GM12878 (cell line): ENCODE measurements around the gene NOX1. TPM values are rescaled to one million over a fixed set of nuclear protein-coding genes. Genes with fewer than 3 reads are reported as not detected.
"Not testable (repeated sequence)": the region's sequence is repeated elsewhere in the genome, so short reads cannot be mapped to it uniquely, and the experiment has no call there.

Experiments
- ATAC-seq: fragments of 200-7000 bp; cut with Tn5 transposase; 3 replicates; pipeline ENCODE4 v1.9.1; 2020; ENCODE audit warnings: mild to moderate bottlenecking, moderate library complexity
- BruUV-seq: library from RNA; stranded (reverse); fragments of 400-500 nt; replicated peaks from 2 replicates; lab custom pipeline; 2021; lab: Mats Ljungman, UMichigan
- CTCF ChIA-PET: fragments of 300-600 bp; sonication (Branson Sonifier 250); formaldehyde crosslinking; extraction: SDS; loops from one replicate; lab custom pipeline; 2021; ENCODE audit warnings: inconsistent platforms; lab: Yijun Ruan, JAX
- POLR2A ChIA-PET: fragments of 350-600 bp; formaldehyde crosslinking; extraction: SDS; loops from one replicate; lab custom pipeline; 2021; ENCODE audit warnings: inconsistent platforms; lab: Charles Lee
- RAD21 ChIA-PET: fragments of 300-600 bp; sonication (Branson Sonifier 250); formaldehyde crosslinking; loops from one replicate; lab custom pipeline; 2023; ENCODE audit warnings: antibody characterized with exemption; ENCODE audit not compliant: unreplicated experiment; lab: Charles Lee
- SMC1A ChIA-PET: fragments of 300-600 bp; sonication (Branson Sonifier 250); formaldehyde crosslinking; loops from one replicate; lab custom pipeline; 2023; ENCODE audit not compliant: unreplicated experiment, uncharacterized antibody; lab: Charles Lee
- DNase-seq: peaks from one replicate; pipeline ENCODE4 v3.0.0-alpha.2; 2011; ENCODE audit warnings: low read depth, low spot score
- FAIRE-seq: peaks from 3 replicates; lab custom pipeline; 2011; peaks lifted over from hg19 to GRCh38; lab: Jason Lieb, UNC
- H2AFZ ChIP-seq: 2 replicates; pipeline ENCODE4 v1.6.0; 2011; ENCODE audit warnings: low read depth, low read length, control low read depth; ENCODE audit not compliant: control insufficient read depth
- H3K27ac ChIP-seq: 2 replicates; pipeline ENCODE4 v1.5.1; 2011; ENCODE audit warnings: control low read depth; ENCODE audit not compliant: control insufficient read depth, insufficient read depth
- H3K27me3 ChIP-seq, 2 experiments: replicated peaks in 1 of 2; 2 replicates each; pipeline versions ENCODE4 v1.6.0 to v1.6.1; 2011; ENCODE audit warnings: low read length in 1 of 2; ENCODE audit not compliant: control insufficient read depth in 2 of 2, insufficient read depth in 2 of 2
- H3K36me3 ChIP-seq, 2 experiments: 2 replicates each; pipeline ENCODE4 v1.5.1; 2011; ENCODE audit warnings: low read length in 1 of 2; ENCODE audit not compliant: control insufficient read depth in 2 of 2, insufficient read depth in 2 of 2
- H3K4me1 ChIP-seq: 2 replicates; pipeline ENCODE4 v1.6.1; 2011; ENCODE audit warnings: mild to moderate bottlenecking, low read length, moderate library complexity, mixed read lengths; ENCODE audit not compliant: control insufficient read depth, insufficient read depth
- H3K4me2 ChIP-seq: 2 replicates; pipeline ENCODE4 v1.6.0; 2011; ENCODE audit warnings: control low read depth; ENCODE audit not compliant: control insufficient read depth, insufficient read depth
- H3K4me3 ChIP-seq: fragments of 200-600 bp; sonication (generic); 2 replicates; pipeline ENCODE4 v1.5.1; 2016
- H3K79me2 ChIP-seq: 2 replicates; pipeline ENCODE4 v1.6.0; 2011; ENCODE audit warnings: low read length; ENCODE audit not compliant: control insufficient read depth, insufficient read depth
- H3K9ac ChIP-seq: 2 replicates; pipeline ENCODE4 v1.8.0; 2011; ENCODE audit warnings: low read length, control low read depth, mixed read lengths; ENCODE audit not compliant: control insufficient read depth, insufficient read depth
- H3K9me3 ChIP-seq: replicated peaks from 3 replicates; pipeline ENCODE4 v1.5.1; 2011; ENCODE audit warnings: mild to moderate bottlenecking, low read length; ENCODE audit not compliant: control insufficient read depth, insufficient read depth
- H4K20me1 ChIP-seq: 2 replicates; pipeline ENCODE4 v1.6.0; 2011; ENCODE audit not compliant: control insufficient read depth, insufficient read depth
- WGBS: methylation state at CpG from one replicate; pipeline ENCODE4 v1.1.6; 2016; ENCODE audit warnings: low lambda C conversion rate; ENCODE audit not compliant: insufficient replicate concordance, insufficient coverage; ENCODE audit errors: missing lambda C conversion rate; 5-methylcytosine and 5-hydroxymethylcytosine counted together
- in situ Hi-C: fragments of 300-500 bp; cut with MboI; formaldehyde crosslinking; loops from 9 replicates; pipeline ENCODE4 v1.14.3; 2018; ENCODE audit warnings: mixed read lengths
- intact Hi-C: fragments of 100-400 bp; cut with micrococcal nuclease; formaldehyde crosslinking; loops from one replicate; pipeline ENCODE4 v1.14.2; 2022; ENCODE audit not compliant: unreplicated experiment
- polyA plus RNA-seq, 11 experiments: library from polyadenylated mRNA; depleted of rRNA in 4 of 11; unstranded in 6 of 11; stranded (reverse) in 5 of 11; fragments of >200 nt; fragmentation: Nextera tagmentation in 4 of 11; fragmentation: Illumina TruSeq in 1 of 11; extraction: Ambion mirVana in 4 of 11; extraction: Trizol in 1 of 11; gene quantifications; 1 replicate in 1 of 11; 2 replicates in 10 of 11; pipeline versions ENCODE4 v1.2.1 to v1.2.3, GENCODE V29; 2011 to 2016; ENCODE audit warnings: inconsistent platforms in 2 of 11, missing spikeins in 2 of 11, low read depth in 1 of 11
- small RNA-seq: library from RNA; depleted of rRNA; stranded (forward); fragments of <200 nt; gene quantifications from one replicate; pipeline ENCODE3, GENCODE V24; 2014
- total RNA-seq, 4 experiments: library from RNA; depleted of rRNA in 3 of 4; stranded (reverse); fragments of >200 nt in 3 of 4; fragmentation: Illumina TruSeq in 1 of 4; extraction: Trizol in 1 of 4; gene quantifications; 2 replicates each; pipeline versions ENCODE4 v1.2.1 to v1.2.3, GENCODE V29; 2013 to 2021

NOX1 gene
- total and polyA plus RNA-seq, 10 of the 15 experiments (the other 5 are each of a cell fraction or from before 2014, with no cell fraction given), result 0.03 to 0.09 (median 0.08) TPM; not detected in 6

DNA sequence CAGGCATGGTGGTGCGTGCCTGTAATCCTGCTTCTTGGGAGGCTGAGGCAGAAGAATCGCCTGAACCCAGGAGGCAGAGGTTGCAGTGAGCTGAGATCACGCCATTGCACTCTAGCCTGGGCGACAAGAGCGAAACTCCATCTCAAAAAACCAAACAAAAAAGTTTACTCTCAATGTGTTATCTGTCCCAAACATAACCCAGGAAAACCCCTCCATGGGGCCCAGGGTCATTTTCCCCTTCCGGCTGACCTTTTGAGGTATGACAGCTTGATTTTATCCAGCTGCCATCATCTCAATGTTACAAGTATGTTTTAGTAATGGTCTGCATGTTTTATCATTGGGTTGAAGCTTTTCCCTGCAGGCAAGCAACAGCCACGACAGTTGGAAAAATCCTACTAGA, 77.8 kb downstream of the NOX1 start:
- SMC1A ChIA-PET, result interaction anchor here (0.8 kb wide), 1 partner anchor 27 kb away, joined by 3 read pairs; no protein-coding TSS in a partner anchor
- H3K36me3 ChIP-seq, RAD21 ChIA-PET, H3K4me2 ChIP-seq, H3K27ac ChIP-seq, CTCF ChIA-PET, H2AFZ ChIP-seq, ATAC-seq, H4K20me1 ChIP-seq, POLR2A ChIA-PET, H3K9me3 ChIP-seq, H3K9ac ChIP-seq, in situ Hi-C loops, H3K4me3 ChIP-seq, H3K27me3 ChIP-seq, FAIRE-seq, DNase-seq, BruUV-seq, H3K4me1 ChIP-seq, intact Hi-C loops, H3K79me2 ChIP-seq: not testable (repeated sequence)
- 50% methylated on average over 7 of the region's 7 CpGs for WGBS

Small RNA genes lying within 50 kb of the gene (small RNA-seq; reads per million reads assigned to genes)
- gene RF00411, result not detected

Other genes starting within 250 kb of the NOX1 start
Only the 7 nearest of the 9 such genes appear.
- gene SYTL4, start 142.2 kb downstream of the NOX1 start, total RNA-seq (2014; rRNA removed), result 0.11 and 0.22 TPM in 2 replicates
- 0.09 and 0.31 TPM in 2 replicates for gene SYTL4, start 142.2 kb downstream of the NOX1 start, total RNA-seq (2014; rRNA removed; fragmentation: Illumina TruSeq; extraction: Trizol)
- gene SYTL4, start 142.2 kb downstream of the NOX1 start, total RNA-seq (2021), result 0.74 TPM in 1 of 2 replicates, not detected in the other
- not detected in 2 replicates for gene SYTL4, start 142.2 kb downstream of the NOX1 start, polyA plus RNA-seq (2011; rRNA removed)
- gene SYTL4, start 142.2 kb downstream of the NOX1 start, polyA plus RNA-seq (2014; fragmentation: Illumina TruSeq; extraction: Trizol), result 0.22 and 0.38 TPM in 2 replicates
- under 1 TPM; 0.13 to 0.29 TPM for gene SYTL4, start 142.2 kb downstream of the NOX1 start, polyA plus RNA-seq (2014; fragmentation: Nextera tagmentation; extraction: Ambion mirVana)
- 0.15 and 0.17 TPM in 2 replicates for gene SYTL4, start 142.2 kb downstream of the NOX1 start, polyA plus RNA-seq (2014; rRNA removed)
- under 1 TPM in 1 of 2 experiments, not detected in 1; 0.07 TPM for gene SYTL4, start 142.2 kb downstream of the NOX1 start, polyA plus RNA-seq (2016; fragmentation: Nextera tagmentation; extraction: Ambion mirVana)
- 34.8 and 35.6 TPM in 2 replicates for gene CSTF2, start 54.0 kb downstream of the NOX1 start, total RNA-seq (2014; rRNA removed)
- gene CSTF2, start 54.0 kb downstream of the NOX1 start, total RNA-seq (2014; rRNA removed; fragmentation: Illumina TruSeq; extraction: Trizol), result 28.7 and 30.3 TPM in 2 replicates
- 31.9 and 35.2 TPM in 2 replicates for gene CSTF2, start 54.0 kb downstream of the NOX1 start, total RNA-seq (2021)
- gene CSTF2, start 54.0 kb downstream of the NOX1 start, polyA plus RNA-seq (2011; rRNA removed), result 42.7 and 45.2 TPM in 2 replicates
- 37.1 and 40.2 TPM in 2 replicates for gene CSTF2, start 54.0 kb downstream of the NOX1 start, polyA plus RNA-seq (2014; fragmentation: Illumina TruSeq; extraction: Trizol)
- gene CSTF2, start 54.0 kb downstream of the NOX1 start, polyA plus RNA-seq (2014; fragmentation: Nextera tagmentation; extraction: Ambion mirVana), result 1 to 10 TPM; 7.7 to 9.0 TPM
- 36.5 and 36.9 TPM in 2 replicates for gene CSTF2, start 54.0 kb downstream of the NOX1 start, polyA plus RNA-seq (2014; rRNA removed)
- 10 to 100 TPM; 56.9 to 66.6 TPM for gene CSTF2, start 54.0 kb downstream of the NOX1 start, polyA plus RNA-seq (2016; fragmentation: Nextera tagmentation; extraction: Ambion mirVana)
- 0.27 and 0.28 TPM in 2 replicates for gene XKRX, start 54.6 kb upstream of the NOX1 start, total RNA-seq (2014; rRNA removed)
- gene XKRX, start 54.6 kb upstream of the NOX1 start, total RNA-seq (2014; rRNA removed; fragmentation: Illumina TruSeq; extraction: Trizol), result 0.13 and 0.18 TPM in 2 replicates
- 0.24 and 0.26 TPM in 2 replicates for gene XKRX, start 54.6 kb upstream of the NOX1 start, total RNA-seq (2021)
- gene XKRX, start 54.6 kb upstream of the NOX1 start, polyA plus RNA-seq (2011; rRNA removed), result 0.30 and 0.52 TPM in 2 replicates
- 0.13 and 0.19 TPM in 2 replicates for gene XKRX, start 54.6 kb upstream of the NOX1 start, polyA plus RNA-seq (2014; fragmentation: Illumina TruSeq; extraction: Trizol)
- gene XKRX, start 54.6 kb upstream of the NOX1 start, polyA plus RNA-seq (2014; fragmentation: Nextera tagmentation; extraction: Ambion mirVana), result under 1 TPM in 1 of 2 experiments, not detected in 1; 0.07 TPM
- gene XKRX, start 54.6 kb upstream of the NOX1 start, polyA plus RNA-seq (2014; rRNA removed), result 0.09 TPM in 1 of 2 replicates, not detected in the other
- gene XKRX, start 54.6 kb upstream of the NOX1 start, polyA plus RNA-seq (2016; fragmentation: Nextera tagmentation; extraction: Ambion mirVana), result not detected
- gene ARL13A, start 95.3 kb upstream of the NOX1 start, total RNA-seq (2014; rRNA removed), result not detected in 2 replicates
- not detected in 2 replicates for gene ARL13A, start 95.3 kb upstream of the NOX1 start, total RNA-seq (2014; rRNA removed; fragmentation: Illumina TruSeq; extraction: Trizol)
- not detected in 2 replicates for gene ARL13A, start 95.3 kb upstream of the NOX1 start, total RNA-seq (2021)
- not detected in 2 replicates for gene ARL13A, start 95.3 kb upstream of the NOX1 start, polyA plus RNA-seq (2011; rRNA removed)
- not detected in 2 replicates for gene ARL13A, start 95.3 kb upstream of the NOX1 start, polyA plus RNA-seq (2014; fragmentation: Illumina TruSeq; extraction: Trizol)
- gene ARL13A, start 95.3 kb upstream of the NOX1 start, polyA plus RNA-seq (2014; fragmentation: Nextera tagmentation; extraction: Ambion mirVana), result not detected
- gene ARL13A, start 95.3 kb upstream of the NOX1 start, polyA plus RNA-seq (2014; rRNA removed), result not detected in 2 replicates
- gene ARL13A, start 95.3 kb upstream of the NOX1 start, polyA plus RNA-seq (2016; fragmentation: Nextera tagmentation; extraction: Ambion mirVana), result not detected
- 12.4 and 13.0 TPM in 2 replicates for gene TRMT2B, start 177.8 kb upstream of the NOX1 start, total RNA-seq (2014; rRNA removed)
- gene TRMT2B, start 177.8 kb upstream of the NOX1 start, total RNA-seq (2014; rRNA removed; fragmentation: Illumina TruSeq; extraction: Trizol), result 11.3 and 12.5 TPM in 2 replicates
- gene TRMT2B, start 177.8 kb upstream of the NOX1 start, total RNA-seq (2021), result 13.0 and 14.2 TPM in 2 replicates
- gene TRMT2B, start 177.8 kb upstream of the NOX1 start, polyA plus RNA-seq (2011; rRNA removed), result 14.2 and 16.1 TPM in 2 replicates
- 11.7 and 13.1 TPM in 2 replicates for gene TRMT2B, start 177.8 kb upstream of the NOX1 start, polyA plus RNA-seq (2014; fragmentation: Illumina TruSeq; extraction: Trizol)
- 1 to 10 TPM; 2.5 to 4.1 TPM for gene TRMT2B, start 177.8 kb upstream of the NOX1 start, polyA plus RNA-seq (2014; fragmentation: Nextera tagmentation; extraction: Ambion mirVana)
- 11.0 and 11.3 TPM in 2 replicates for gene TRMT2B, start 177.8 kb upstream of the NOX1 start, polyA plus RNA-seq (2014; rRNA removed)
- 10 to 100 TPM; 10.5 to 10.9 TPM for gene TRMT2B, start 177.8 kb upstream of the NOX1 start, polyA plus RNA-seq (2016; fragmentation: Nextera tagmentation; extraction: Ambion mirVana)
- gene TMEM35A, start 204.5 kb upstream of the NOX1 start, total RNA-seq (2014; rRNA removed), result not detected in 2 replicates
- gene TMEM35A, start 204.5 kb upstream of the NOX1 start, total RNA-seq (2014; rRNA removed; fragmentation: Illumina TruSeq; extraction: Trizol), result not detected in 2 replicates
- gene TMEM35A, start 204.5 kb upstream of the NOX1 start, total RNA-seq (2021), result not detected in 2 replicates
- gene TMEM35A, start 204.5 kb upstream of the NOX1 start, polyA plus RNA-seq (2011; rRNA removed), result not detected in 2 replicates
- not detected in 2 replicates for gene TMEM35A, start 204.5 kb upstream of the NOX1 start, polyA plus RNA-seq (2014; fragmentation: Illumina TruSeq; extraction: Trizol)
- not detected for gene TMEM35A, start 204.5 kb upstream of the NOX1 start, polyA plus RNA-seq (2014; fragmentation: Nextera tagmentation; extraction: Ambion mirVana)
- not detected in 2 replicates for gene TMEM35A, start 204.5 kb upstream of the NOX1 start, polyA plus RNA-seq (2014; rRNA removed)
- gene TMEM35A, start 204.5 kb upstream of the NOX1 start, polyA plus RNA-seq (2016; fragmentation: Nextera tagmentation; extraction: Ambion mirVana), result not detected
- 25.8 and 28.8 TPM in 2 replicates for gene CENPI, start 223.8 kb upstream of the NOX1 start, total RNA-seq (2014; rRNA removed)
- 22.5 and 24.3 TPM in 2 replicates for gene CENPI, start 223.8 kb upstream of the NOX1 start, total RNA-seq (2014; rRNA removed; fragmentation: Illumina TruSeq; extraction: Trizol)
- gene CENPI, start 223.8 kb upstream of the NOX1 start, total RNA-seq (2021), result 15.8 and 18.9 TPM in 2 replicates
- gene CENPI, start 223.8 kb upstream of the NOX1 start, polyA plus RNA-seq (2011; rRNA removed), result 22.5 and 26.0 TPM in 2 replicates
- gene CENPI, start 223.8 kb upstream of the NOX1 start, polyA plus RNA-seq (2014; fragmentation: Illumina TruSeq; extraction: Trizol), result 18.6 and 19.5 TPM in 2 replicates
- gene CENPI, start 223.8 kb upstream of the NOX1 start, polyA plus RNA-seq (2014; fragmentation: Nextera tagmentation; extraction: Ambion mirVana), result 1 to 10 TPM; 6.9 TPM
- gene CENPI, start 223.8 kb upstream of the NOX1 start, polyA plus RNA-seq (2014; rRNA removed), result 13.4 and 14.1 TPM in 2 replicates
- gene CENPI, start 223.8 kb upstream of the NOX1 start, polyA plus RNA-seq (2016; fragmentation: Nextera tagmentation; extraction: Ambion mirVana), result 10 to 100 TPM; 13.6 to 16.1 TPM